PFSK-1 (cell line): ENCODE results near the gene ST8SIA1.

Experiments used
- POLR2AphosphoS5 ChIP-seq: IDR thresholded peaks from 2 replicates; pipeline ENCODE4 v1.6.1; 2012; ENCODE audit warnings: low read depth, mild to moderate bottlenecking, control low read depth, low read length, moderate library complexity
- SIN3A ChIP-seq: IDR thresholded peaks from 2 replicates; pipeline ENCODE4 v1.6.1; 2012; ENCODE audit warnings: mild to moderate bottlenecking, low read length, moderate library complexity, borderline replicate concordance; ENCODE audit not compliant: insufficient read depth
- TAF1 ChIP-seq: IDR thresholded peaks from 2 replicates; pipeline ENCODE4 v1.6.1; 2012; ENCODE audit warnings: low read length, control low read depth, borderline replicate concordance; ENCODE audit not compliant: insufficient read depth
- TF ChIP-seq, protein P1 (sequence below), 2 experiments: IDR thresholded peaks; 2 replicates each; pipeline versions ENCODE4 v1.6.1 to v1.8.0; 2011 to 2012; ENCODE audit warnings: low read depth in 2 of 2, low read length in 2 of 2, control low read depth in 1 of 2, inconsistent platforms in 1 of 2, mild to moderate bottlenecking in 1 of 2, moderate library complexity in 1 of 2; ENCODE audit not compliant: insufficient read depth in 1 of 2

DNA sequence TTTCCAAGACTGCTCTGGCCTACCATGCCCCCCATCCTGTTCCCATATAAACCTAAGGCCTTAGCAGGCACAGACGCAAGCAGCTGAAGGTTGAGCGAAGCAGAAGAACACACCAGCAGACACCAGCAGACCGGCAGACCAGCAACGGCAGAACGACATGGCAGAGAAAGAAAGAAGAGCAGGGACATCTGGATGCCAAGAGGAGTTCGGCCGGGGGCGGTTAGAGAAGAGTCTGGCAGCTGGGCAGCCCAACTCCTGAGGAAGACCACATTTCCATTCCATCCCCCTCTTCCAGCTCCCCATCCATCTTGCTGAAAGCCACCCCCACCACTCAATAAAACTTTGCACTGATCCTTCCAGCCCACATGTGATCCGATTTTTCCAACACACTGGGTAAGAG, 5.2 kb upstream of the ST8SIA1 start:
- TF ChIP-seq POLR2AphosphoS5 (no peak), SIN3A (no peak), TAF1 (no peak)
- TF ChIP-seq, protein P1, sequence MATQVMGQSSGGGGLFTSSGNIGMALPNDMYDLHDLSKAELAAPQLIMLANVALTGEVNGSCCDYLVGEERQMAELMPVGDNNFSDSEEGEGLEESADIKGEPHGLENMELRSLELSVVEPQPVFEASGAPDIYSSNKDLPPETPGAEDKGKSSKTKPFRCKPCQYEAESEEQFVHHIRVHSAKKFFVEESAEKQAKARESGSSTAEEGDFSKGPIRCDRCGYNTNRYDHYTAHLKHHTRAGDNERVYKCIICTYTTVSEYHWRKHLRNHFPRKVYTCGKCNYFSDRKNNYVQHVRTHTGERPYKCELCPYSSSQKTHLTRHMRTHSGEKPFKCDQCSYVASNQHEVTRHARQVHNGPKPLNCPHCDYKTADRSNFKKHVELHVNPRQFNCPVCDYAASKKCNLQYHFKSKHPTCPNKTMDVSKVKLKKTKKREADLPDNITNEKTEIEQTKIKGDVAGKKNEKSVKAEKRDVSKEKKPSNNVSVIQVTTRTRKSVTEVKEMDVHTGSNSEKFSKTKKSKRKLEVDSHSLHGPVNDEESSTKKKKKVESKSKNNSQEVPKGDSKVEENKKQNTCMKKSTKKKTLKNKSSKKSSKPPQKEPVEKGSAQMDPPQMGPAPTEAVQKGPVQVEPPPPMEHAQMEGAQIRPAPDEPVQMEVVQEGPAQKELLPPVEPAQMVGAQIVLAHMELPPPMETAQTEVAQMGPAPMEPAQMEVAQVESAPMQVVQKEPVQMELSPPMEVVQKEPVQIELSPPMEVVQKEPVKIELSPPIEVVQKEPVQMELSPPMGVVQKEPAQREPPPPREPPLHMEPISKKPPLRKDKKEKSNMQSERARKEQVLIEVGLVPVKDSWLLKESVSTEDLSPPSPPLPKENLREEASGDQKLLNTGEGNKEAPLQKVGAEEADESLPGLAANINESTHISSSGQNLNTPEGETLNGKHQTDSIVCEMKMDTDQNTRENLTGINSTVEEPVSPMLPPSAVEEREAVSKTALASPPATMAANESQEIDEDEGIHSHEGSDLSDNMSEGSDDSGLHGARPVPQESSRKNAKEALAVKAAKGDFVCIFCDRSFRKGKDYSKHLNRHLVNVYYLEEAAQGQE (IDR thresholded peaks at IDR 0.05; ENCODE audit: insufficient read depth in 1 of 2, low read depth in 2 of 2, low read length in 2 of 2), result no peak
